Measurements from ENCODE around the gene ABCC12. TPM values are rescaled to one million over a fixed set of nuclear protein-coding genes. Genes with fewer than 3 reads are reported as not detected.

Gene ABCC12
- total RNA-seq, 1 experiment from 2014 or later, result not detected

- no peak overlapping the region for H3K27ac Mint-ChIP-seq
- ATAC-seq, result no peak
Observed at GRCh38 chr16:48110000-48110399, 45.8 kb downstream of the ABCC12 start.

More at GRCh38 chr16:48110000-48110399, 45.8 kb downstream of the ABCC12 start:
- POLR2A ChIA-PET, result no interaction called here
- no peaks in the 10 kb centered on the region for H3K9me3 Mint-ChIP-seq
- no peak for DNase-seq (ENCODE audit: low spot score)
- no peak overlapping the region for H3K4me3 Mint-ChIP-seq
- TF ChIP-seq, protein P1, sequence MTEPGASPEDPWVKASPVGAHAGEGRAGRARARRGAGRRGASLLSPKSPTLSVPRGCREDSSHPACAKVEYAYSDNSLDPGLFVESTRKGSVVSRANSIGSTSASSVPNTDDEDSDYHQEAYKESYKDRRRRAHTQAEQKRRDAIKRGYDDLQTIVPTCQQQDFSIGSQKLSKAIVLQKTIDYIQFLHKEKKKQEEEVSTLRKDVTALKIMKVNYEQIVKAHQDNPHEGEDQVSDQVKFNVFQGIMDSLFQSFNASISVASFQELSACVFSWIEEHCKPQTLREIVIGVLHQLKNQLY (CRISPR knock-in tag; IDR thresholded peaks at IDR 0.05), result no peak
- TF ChIP-seq AR (CRISPR knock-in tag; IDR thresholded peaks at IDR 0.05) (no peak), ARID4B (CRISPR knock-in tag; IDR thresholded peaks at IDR 0.05; ENCODE audit: borderline replicate concordance) (no peak), SOX15 (CRISPR knock-in tag; IDR thresholded peaks at IDR 0.05) (no peak), ZNF219 (CRISPR knock-in tag; IDR thresholded peaks at IDR 0.05; ENCODE audit: borderline replicate concordance) (no peak), OVOL2 (CRISPR knock-in tag; IDR thresholded peaks at IDR 0.05; ENCODE audit: borderline replicate concordance) (no peak), MXD4 (CRISPR knock-in tag; IDR thresholded peaks at IDR 0.05; ENCODE audit: borderline replicate concordance) (no peak)
- TF ChIP-seq, protein P2, sequence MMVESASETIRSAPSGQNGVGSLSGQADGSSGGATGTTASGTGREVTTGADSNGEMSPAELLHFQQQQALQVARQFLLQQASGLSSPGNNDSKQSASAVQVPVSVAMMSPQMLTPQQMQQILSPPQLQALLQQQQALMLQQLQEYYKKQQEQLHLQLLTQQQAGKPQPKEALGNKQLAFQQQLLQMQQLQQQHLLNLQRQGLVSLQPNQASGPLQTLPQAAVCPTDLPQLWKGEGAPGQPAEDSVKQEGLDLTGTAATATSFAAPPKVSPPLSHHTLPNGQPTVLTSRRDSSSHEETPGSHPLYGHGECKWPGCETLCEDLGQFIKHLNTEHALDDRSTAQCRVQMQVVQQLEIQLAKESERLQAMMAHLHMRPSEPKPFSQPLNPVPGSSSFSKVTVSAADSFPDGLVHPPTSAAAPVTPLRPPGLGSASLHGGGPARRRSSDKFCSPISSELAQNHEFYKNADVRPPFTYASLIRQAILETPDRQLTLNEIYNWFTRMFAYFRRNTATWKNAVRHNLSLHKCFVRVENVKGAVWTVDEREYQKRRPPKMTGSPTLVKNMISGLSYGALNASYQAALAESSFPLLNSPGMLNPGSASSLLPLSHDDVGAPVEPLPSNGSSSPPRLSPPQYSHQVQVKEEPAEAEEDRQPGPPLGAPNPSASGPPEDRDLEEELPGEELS (CRISPR knock-in tag; IDR thresholded peaks at IDR 0.05), result no peak
- TF ChIP-seq, protein P3, sequence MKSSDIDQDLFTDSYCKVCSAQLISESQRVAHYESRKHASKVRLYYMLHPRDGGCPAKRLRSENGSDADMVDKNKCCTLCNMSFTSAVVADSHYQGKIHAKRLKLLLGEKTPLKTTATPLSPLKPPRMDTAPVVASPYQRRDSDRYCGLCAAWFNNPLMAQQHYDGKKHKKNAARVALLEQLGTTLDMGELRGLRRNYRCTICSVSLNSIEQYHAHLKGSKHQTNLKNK (CRISPR knock-in tag; IDR thresholded peaks at IDR 0.05), result no peak
- no peaks in the 10 kb centered on the region for H3K4me1 Mint-ChIP-seq
- no peaks in the 10 kb centered on the region for H3K27me3 Mint-ChIP-seq (ENCODE audit: low read depth)
- CTCF ChIA-PET, result interaction anchor here (2.1 kb wide), 1 partner anchor 8 kb away, joined by 10 read pairs; no protein-coding TSS in a partner anchor
- no peaks in the 10 kb centered on the region for H3K36me3 Mint-ChIP-seq
